Measurements from ENCODE around the gene NEMF. TPM values are rescaled to one million over a fixed set of nuclear protein-coding genes. Genes with fewer than 3 reads are reported as not detected.
A peak's percentile ranks its signal among the peaks of the same experiment; 100 is the strongest.

The NEMF gene
- total RNA-seq, 2 donors from 2014 or later = 75.1 to 82.6 TPM

DNA sequence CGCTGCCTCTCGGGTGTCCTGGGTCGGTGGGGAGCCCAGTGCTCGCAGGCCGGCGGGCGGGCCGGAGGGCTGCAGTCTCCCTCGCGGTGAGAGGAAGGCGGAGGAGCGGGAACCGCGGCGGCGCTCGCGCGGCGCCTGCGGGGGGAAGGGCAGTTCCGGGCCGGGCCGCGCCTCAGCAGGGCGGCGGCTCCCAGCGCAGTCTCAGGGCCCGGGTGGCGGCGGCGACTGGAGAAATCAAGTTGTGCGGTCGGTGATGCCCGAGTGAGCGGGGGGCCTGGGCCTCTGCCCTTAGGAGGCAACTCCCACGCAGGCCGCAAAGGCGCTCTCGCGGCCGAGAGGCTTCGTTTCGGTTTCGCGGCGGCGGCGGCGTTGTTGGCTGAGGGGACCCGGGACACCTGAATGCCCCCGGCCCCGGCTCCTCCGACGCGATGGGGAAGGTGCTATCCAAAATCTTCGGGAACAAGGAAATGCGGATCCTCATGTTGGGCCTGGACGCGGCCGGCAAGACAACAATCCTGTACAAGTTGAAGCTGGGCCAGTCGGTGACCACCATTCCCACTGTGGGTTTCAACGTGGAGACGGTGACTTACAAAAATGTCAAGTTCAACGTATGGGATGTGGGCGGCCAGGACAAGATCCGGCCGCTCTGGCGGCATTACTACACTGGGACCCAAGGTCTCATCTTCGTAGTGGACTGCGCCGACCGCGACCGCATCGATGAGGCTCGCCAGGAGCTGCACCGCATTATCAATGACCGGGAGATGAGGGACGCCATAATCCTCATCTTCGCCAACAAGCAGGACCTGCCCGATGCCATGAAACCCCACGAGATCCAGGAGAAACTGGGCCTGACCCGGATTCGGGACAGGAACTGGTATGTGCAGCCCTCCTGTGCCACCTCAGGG lies 41.0 kb upstream of the NEMF start:
- peak overlapping the region; percentile 97 for H3K4me3 ChIP-seq (ENCODE audit: low read length)
- peak overlapping the region; percentile 99 for H3K27ac Mint-ChIP-seq

DNA sequence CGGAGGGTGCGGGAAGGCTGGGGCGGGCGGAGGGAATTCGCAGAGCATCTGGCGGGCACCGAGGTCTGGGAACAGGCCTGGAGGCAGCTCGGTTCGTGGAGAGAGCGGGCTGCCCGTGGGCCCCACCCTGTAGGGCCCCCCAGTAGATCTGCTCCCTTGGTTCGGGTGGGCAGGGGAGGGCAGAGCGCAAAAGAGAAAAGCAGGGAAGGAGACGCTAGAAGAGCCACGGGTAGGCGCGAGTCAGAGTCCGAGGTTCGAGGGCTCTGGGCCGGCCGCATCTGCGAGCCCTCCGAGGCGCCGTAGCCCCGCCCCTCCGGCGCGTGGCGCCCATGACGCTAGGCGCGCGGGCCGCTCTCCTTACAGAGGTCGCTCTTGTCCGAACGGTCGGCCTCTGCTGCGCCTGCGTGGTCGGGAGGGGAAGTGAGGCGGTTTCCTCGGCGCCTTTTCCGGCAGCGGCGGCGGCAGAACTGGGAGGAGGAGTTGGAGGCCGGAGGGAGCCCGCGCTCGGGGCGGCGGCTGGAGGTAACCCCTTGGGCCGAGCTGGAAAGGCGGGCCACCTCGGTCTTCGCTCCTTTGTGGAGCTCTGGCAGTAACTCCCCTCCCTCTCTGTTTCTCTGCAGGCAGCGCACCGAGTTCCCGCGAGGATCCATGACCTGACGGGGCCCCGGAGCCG lies 40.2 kb upstream of the NEMF start, which contains the start of gene ARF6:
TSS of gene ARF6 (plus strand) at position 447 of the 673 bp plus-strand sequence. CDS start 655 bp downstream, outside the sequence.
- H3K27me3 ChIP-seq (ENCODE audit: control insufficient read depth, insufficient read depth, low read length, poor library complexity, severe bottlenecking) = no peaks in the 10 kb centered on the region
- Mint-ChIP-seq H3K4me3 (peak within 1 kb of the TSS; percentile 96), H3K9me3 (no peaks in the 10 kb centered on the region), H3K4me1 (peaks cover 28% of the 10 kb centered on the region), H3K36me3 (ENCODE audit: low read depth) (peaks cover 14% of the 10 kb centered on the region), H3K27me3 (ENCODE audit: insufficient read depth) (no peaks in the 10 kb centered on the region), H3K27ac (peak within 1 kb of the TSS; percentile 99)
- peaks cover 3% of the 10 kb centered on the region for H3K4me1 ChIP-seq (ENCODE audit: control insufficient read depth, insufficient read depth, low read length)
- H3K9ac ChIP-seq (ENCODE audit: extremely low read depth, low read length, poor library complexity, severe bottlenecking) = peak within 1 kb of the TSS; percentile 78
- WGBS, 2 experiments (ENCODE audit: insufficient coverage in 1 of 2, insufficient read length in 1 of 2) = 0% methylated on average over 21 to 66 of the region's 66 CpGs
- H3K27ac ChIP-seq (ENCODE audit: low read depth, low read length) = peak within 1 kb of the TSS; percentile 92
- no peaks in the 10 kb centered on the region for H3K9me3 ChIP-seq (ENCODE audit: control insufficient read depth, low read length)
- peak; percentile 99 for DNase-seq
- peak within 1 kb of the TSS; percentile 97 for H3K4me3 ChIP-seq (ENCODE audit: low read length)
- TF ChIP-seq, protein P1, sequence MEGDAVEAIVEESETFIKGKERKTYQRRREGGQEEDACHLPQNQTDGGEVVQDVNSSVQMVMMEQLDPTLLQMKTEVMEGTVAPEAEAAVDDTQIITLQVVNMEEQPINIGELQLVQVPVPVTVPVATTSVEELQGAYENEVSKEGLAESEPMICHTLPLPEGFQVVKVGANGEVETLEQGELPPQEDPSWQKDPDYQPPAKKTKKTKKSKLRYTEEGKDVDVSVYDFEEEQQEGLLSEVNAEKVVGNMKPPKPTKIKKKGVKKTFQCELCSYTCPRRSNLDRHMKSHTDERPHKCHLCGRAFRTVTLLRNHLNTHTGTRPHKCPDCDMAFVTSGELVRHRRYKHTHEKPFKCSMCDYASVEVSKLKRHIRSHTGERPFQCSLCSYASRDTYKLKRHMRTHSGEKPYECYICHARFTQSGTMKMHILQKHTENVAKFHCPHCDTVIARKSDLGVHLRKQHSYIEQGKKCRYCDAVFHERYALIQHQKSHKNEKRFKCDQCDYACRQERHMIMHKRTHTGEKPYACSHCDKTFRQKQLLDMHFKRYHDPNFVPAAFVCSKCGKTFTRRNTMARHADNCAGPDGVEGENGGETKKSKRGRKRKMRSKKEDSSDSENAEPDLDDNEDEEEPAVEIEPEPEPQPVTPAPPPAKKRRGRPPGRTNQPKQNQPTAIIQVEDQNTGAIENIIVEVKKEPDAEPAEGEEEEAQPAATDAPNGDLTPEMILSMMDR (conservative IDR thresholded peaks at IDR 0.05) = no peak
- H3K36me3 ChIP-seq (ENCODE audit: control insufficient read depth, insufficient read depth, low read length) = peaks cover 23% of the 10 kb centered on the region

More for the DNA sequence above, 41.0 kb upstream of the NEMF start:
- Histone ChIP-seq H3K36me3 (ENCODE audit: control insufficient read depth, insufficient read depth, low read length) (peaks cover 23% of the 10 kb centered on the region), H3K9me3 (ENCODE audit: control insufficient read depth, low read length) (no peaks in the 10 kb centered on the region), H3K9ac (ENCODE audit: extremely low read depth, low read length, poor library complexity, severe bottlenecking) (peak overlapping the region; percentile 78), H3K27ac (ENCODE audit: low read depth, low read length) (peak overlapping the region; percentile 92), H3K4me1 (ENCODE audit: control insufficient read depth, insufficient read depth, low read length) (peaks cover 3% of the 10 kb centered on the region), H3K27me3 (ENCODE audit: control insufficient read depth, insufficient read depth, low read length, poor library complexity, severe bottlenecking) (no peaks in the 10 kb centered on the region)
- peaks cover 14% of the 10 kb centered on the region for H3K36me3 Mint-ChIP-seq (ENCODE audit: low read depth)
- no peaks in the 10 kb centered on the region for H3K27me3 Mint-ChIP-seq (ENCODE audit: insufficient read depth)
- H3K9me3 Mint-ChIP-seq = no peaks in the 10 kb centered on the region
- H3K4me3 Mint-ChIP-seq = peak overlapping the region; percentile 96
- TF ChIP-seq, protein P1 (conservative IDR thresholded peaks at IDR 0.05) = no peak
- WGBS, 2 experiments (ENCODE audit: insufficient coverage in 1 of 2, insufficient read length in 1 of 2) = 1% methylated on average over 30 to 85 of the region's 85 CpGs
- DNase-seq = peak; percentile 65
- H3K4me1 Mint-ChIP-seq = peaks cover 28% of the 10 kb centered on the region

DNA sequence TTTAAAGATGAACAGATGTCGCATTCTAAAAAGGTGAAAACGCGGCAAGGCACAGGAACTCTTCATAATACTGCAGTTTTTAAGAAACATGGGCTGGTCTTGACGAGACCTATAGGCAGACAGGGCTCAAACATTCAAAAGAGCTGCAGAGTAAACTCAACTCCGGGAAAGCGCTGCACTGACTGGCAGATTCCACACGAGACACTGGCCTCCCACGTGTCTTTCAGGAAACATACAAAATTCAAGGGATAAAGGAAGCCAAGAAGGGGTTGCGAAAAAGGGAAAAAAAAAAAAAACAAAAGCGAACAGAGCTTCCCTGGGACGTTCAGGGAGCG lies 39.7 kb upstream of the NEMF start:
- DNase-seq = no peak
- peak overlapping the region; percentile 78 for H3K9ac ChIP-seq (ENCODE audit: extremely low read depth, low read length, poor library complexity, severe bottlenecking)
- Mint-ChIP-seq H3K27me3 (ENCODE audit: insufficient read depth) (no peaks in the 10 kb centered on the region), H3K9me3 (no peaks in the 10 kb centered on the region), H3K36me3 (ENCODE audit: low read depth) (peaks cover 14% of the 10 kb centered on the region), H3K27ac (peak overlapping the region; percentile 99), H3K4me1 (peaks cover 28% of the 10 kb centered on the region), H3K4me3 (peak overlapping the region; percentile 96)
- WGBS, 2 experiments (ENCODE audit: insufficient coverage in 1 of 2, insufficient read length in 1 of 2) = 15 to 22% methylated on average over 8 to 12 of the region's 12 CpGs
- H3K36me3 ChIP-seq (ENCODE audit: control insufficient read depth, insufficient read depth, low read length) = peaks cover 23% of the 10 kb centered on the region
- no peaks in the 10 kb centered on the region for H3K9me3 ChIP-seq (ENCODE audit: control insufficient read depth, low read length)
- TF ChIP-seq, protein P1 (conservative IDR thresholded peaks at IDR 0.05) = no peak
- H3K27ac ChIP-seq (ENCODE audit: low read depth, low read length) = peak overlapping the region; percentile 92
- peaks cover 3% of the 10 kb centered on the region for H3K4me1 ChIP-seq (ENCODE audit: control insufficient read depth, insufficient read depth, low read length)
- H3K4me3 ChIP-seq (ENCODE audit: low read length) = peak overlapping the region; percentile 97
- no peaks in the 10 kb centered on the region for H3K27me3 ChIP-seq (ENCODE audit: control insufficient read depth, insufficient read depth, low read length, poor library complexity, severe bottlenecking)

Data from endodermal cell (in vitro differentiated cells).